ENCODE results near the gene SYNM.
"Not testable (repeated sequence)": the region's sequence is repeated elsewhere in the genome, so short reads cannot be mapped to it uniquely, and the experiment has no call there.

SYNM gene

GRCh38 chr15:99106417-99107220 is 1.7 kb downstream of the SYNM start:
- no peak for DNase-seq

DNA sequence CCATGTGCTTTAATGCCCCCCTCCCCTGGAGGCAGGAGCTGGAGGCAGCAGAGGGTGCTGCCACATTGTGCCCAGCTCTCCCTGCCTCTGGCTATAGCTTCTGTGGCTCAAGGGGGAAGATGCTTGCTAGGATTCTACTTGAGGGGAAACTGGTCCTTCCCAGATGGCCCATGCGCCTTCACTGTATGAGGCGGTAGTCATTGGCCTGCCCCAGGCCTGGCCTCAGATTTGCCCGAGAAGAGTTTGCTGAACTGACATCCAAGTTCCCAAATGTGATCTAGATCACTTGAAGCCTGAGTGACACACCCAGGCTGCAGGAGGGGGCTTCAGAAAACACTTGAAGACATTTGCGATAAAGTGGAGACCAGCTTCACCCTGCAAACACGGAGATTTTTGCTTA is 4.1 kb downstream of the SYNM start:
- no peak for DNase-seq

GRCh38 chr15:99109555-99110021 is 4.7 kb downstream of the SYNM start:
- no peak for DNase-seq

DNA sequence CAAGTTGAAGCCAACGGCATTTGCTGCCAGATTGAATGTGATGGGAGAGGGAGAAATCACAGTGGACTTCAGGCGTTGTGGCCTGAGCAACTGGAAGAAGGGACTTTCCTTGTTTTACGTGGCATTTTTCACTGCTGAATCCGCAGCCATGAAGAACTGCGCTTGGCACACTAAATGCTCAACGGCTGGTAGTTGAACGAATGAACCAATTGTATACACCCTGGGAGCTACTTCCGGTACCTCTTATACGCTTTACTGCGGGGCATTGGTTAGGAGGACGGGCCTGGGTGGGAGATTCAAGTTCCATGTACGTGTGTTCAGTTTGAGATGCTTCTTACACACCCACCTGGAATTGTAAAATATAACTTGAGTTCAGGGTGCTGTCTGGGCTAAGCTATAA is 5.2 kb downstream of the SYNM start:
- no peak for DNase-seq

GRCh38 chr15:99110581-99111320 is 5.9 kb downstream of the SYNM start:
- DNase-seq, result peak; percentile 5

DNA sequence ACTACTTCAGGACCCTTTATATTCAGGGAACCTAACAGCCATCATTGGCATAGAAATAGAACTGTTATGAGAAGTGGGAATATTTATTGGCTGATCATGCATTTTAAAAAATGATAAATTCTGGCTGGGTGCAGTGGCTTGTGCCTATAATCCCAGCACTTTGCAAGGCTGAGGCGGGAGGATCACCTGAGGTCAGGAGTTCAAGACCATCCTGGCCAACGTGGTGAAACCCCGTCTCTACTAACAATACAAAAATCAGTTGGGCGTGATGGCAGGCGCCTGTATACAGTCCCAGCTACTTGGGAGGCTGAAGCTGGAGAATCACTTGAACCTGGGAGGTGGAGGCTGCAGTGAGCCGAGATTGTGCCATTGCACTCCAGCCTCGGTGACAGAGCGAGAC is 6.8 kb downstream of the SYNM start:
- not testable (repeated sequence) for DNase-seq

- no peak for DNase-seq
Measured at GRCh38 chr15:99113547-99114271, 8.8 kb downstream of the SYNM start.

DNA sequence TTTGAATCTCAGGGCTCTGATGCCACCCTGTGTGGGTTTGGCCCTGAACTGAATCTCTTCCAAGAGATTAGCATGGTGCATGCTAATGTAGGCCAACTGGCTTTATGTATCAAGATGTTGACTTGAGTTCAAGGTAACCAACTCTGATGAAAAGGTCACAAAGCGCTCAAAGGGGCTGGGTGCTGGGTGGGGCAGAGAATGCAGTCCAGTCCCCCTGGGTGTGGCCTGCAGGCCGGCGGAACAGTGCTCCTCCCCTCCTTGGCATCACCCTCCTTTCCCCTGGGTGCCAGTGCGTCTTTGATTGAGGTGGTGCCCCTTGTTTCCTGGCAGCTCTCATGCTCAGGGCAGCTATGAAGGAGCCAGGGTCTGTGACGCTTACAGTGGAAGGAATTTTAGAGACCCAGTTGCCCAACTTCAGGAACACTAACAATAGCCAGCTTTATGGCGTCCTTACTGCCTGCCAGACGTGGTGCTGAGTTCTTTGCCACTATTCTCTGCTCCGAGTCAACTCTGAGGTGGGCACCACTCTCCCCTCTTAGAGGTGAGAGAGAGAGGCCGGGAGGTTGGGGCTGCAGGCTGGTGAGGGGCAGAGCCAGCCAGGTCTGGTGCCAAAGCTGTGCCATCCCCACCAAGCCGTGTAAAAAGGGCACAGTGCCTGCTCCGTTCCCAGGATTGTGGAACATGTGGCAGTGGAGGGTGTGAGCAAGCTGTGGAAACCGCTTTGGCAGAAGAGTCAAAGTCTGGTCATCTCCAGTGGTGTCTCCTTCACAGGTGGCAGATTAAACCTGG is 9.8 kb downstream of the SYNM start:
- no peak for DNase-seq

- no peak for DNase-seq
Measured at GRCh38 chr15:99115300-99116215, 10.7 kb downstream of the SYNM start.

GRCh38 chr15:99117111-99117510 is 12.2 kb downstream of the SYNM start:
- no peak for DNase-seq

- no peak for DNase-seq
Measured at GRCh38 chr15:99117563-99118257, 12.8 kb downstream of the SYNM start.

DNA sequence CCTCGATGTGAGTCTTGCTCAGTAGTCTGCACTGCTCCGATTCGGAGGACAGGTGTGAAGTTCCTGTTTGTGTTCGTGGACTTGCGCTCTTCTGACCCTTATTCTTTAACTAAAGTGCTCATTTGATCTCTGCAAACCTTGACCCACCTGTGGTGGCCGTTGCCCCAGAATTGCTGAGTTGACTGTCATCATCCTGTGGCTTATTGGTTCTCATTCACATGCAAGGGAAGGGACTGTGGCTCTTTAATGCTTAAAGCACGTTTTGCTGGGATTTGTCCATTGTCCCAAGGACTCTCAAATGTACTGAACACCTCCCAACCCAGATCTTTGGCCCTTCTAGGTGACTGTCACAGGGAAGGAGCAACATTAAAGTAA is 13.4 kb downstream of the SYNM start:
- no peak for DNase-seq

GRCh38 chr15:99118801-99119546 is 14.1 kb downstream of the SYNM start:
- DNase-seq, result no peak

DNA sequence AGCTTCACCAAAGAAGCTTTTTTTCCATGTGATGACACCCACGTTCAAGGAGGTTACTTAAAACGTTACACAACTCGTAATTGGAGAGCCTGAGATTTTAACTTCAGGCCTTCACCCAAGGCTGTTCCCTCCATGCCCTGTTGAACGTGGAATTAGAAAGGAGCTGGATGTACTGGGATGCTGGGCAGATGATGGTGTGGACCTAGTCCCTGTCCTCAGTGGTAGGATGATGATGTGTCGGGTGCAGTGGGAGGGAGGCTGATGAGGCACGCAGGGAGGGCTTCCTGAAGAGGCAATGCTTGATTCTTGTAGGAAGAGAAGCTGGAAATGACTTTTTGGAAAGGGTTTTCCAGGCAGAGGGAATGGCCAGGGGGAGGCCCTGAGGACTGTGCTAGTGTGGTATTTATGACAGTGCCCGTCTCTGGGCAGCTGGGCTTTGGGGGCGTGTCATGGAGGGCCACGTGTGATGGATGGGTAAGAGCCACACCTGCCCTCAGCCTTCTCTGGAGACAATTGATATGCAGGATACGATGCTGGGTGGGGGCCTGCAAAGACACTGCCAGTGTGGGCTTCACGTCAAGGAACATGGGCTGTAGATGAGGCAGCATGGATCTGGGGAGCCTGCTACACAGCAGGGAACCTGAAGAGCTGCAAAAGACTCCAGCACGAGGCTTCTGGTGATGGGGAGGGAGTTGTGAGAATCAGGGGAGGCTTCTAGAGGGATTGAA is 15.3 kb downstream of the SYNM start:
- DNase-seq, result no peak

DNA sequence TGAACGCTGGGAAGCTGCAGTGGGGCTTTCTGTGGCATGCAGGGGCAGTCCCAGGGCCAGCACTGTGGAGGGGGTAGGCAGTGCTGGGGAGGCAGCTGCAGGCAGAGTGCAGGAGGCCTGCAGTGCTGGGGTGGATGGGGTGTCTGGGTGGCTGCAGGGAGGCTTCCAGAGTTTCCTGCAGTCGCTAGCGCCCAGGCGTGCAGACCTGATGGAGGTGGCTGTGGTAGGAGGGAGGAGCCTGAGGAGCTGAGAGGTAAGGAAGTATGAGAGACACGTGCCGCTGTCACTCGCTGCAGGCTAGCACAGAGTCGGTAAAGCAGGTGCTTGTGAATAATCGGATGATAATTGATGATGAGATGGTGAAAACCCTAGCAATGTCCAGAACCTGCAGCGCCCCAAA is 16.3 kb downstream of the SYNM start:
- DNase-seq, result no peak

GRCh38 chr15:99121691-99122410 is 17.0 kb downstream of the SYNM start:
- DNase-seq, result no peak

DNA sequence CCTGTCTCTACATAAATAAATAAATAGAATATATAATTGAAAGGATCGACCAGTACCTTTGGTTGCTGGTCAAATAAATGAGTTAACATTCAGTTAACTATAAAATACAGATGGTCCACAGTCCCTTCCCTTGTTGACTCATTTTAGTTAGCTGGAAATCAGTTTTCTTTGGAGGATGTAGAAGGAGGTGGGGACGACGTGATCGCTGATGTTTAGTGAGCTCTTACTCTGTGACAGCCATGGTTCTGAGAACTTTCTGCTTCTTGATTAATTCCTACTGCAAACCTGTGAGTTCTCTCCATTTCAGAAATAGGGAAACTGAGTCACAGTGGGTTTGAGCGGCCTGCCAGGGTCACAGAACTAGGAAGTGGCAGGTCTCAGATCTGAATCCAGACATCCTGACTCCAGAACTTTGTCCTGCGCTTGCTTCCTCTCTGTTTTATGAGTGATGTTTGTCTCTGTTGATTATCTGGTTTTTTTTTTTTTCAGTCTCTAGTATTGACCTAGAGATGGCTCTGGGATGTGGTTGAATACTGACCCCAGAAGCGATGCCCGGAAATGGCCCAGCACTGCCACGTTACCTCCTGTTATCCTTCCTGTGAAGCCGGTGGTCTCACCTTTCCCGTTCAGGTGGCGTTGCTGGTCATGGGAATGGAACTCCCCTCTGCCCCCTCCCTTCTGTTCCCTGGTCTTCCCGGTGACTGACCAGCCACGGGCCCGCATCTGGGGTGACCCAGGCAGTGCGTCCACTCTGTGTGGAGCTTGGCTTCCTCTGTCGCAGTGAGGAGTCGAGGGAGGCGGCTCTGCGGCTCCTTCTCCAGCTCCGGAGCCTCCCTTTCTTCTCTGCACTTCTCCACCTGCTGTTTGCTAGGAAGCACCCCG is 18.2 kb downstream of the SYNM start:
- no peak for DNase-seq
